ENCODE measurements around the gene TTL. TPM values are rescaled to one million over a fixed set of nuclear protein-coding genes. Genes with fewer than 3 reads are reported as not detected.
"Not testable (repeated sequence)": the region's sequence is repeated elsewhere in the genome, so short reads cannot be mapped to it uniquely, and the experiment has no call there.

Gene TTL
- total and polyA plus RNA-seq, 2 of the 13 experiments (the other 11 are each of a cell fraction or from before 2014, with no cell fraction given): 19.0 to 59.8 TPM

GRCh38 chr2:112433480-112433879, 48.5 kb upstream of the TTL start, which contains the start of gene RGPD8 (continued):
- TF ChIP-seq NFKB2 (CRISPR knock-in tag; IDR thresholded peaks at IDR 0.05; ENCODE audit: borderline replicate concordance): peak; percentile 51; the same call in 1 of the 2 replicates
- TF ChIP-seq RARA (CRISPR knock-in tag; IDR thresholded peaks at IDR 0.05): 0 out of 2 replicates have a peak, but pooled peaks have one; percentile 7
- peak; percentile 90 for TF ChIP-seq ZNF362 (CRISPR knock-in tag; IDR thresholded peaks at IDR 0.05; ENCODE audit: borderline replicate concordance)
- TF ChIP-seq POLR2A (IDR thresholded peaks at IDR 0.05; ENCODE audit: insufficient read depth in 1 of 2, low read depth in 2 of 2, low read length in 2 of 2): peak in 1 of 2 experiments; percentile 28; a peak in 1 of 4 replicates
- TF ChIP-seq GABPB1 (CRISPR knock-in tag; IDR thresholded peaks at IDR 0.05): peak; percentile 52; the same call in 1 of the 2 replicates
- not testable (repeated sequence) for TF ChIP-seq FOXP1, SOX6 (IDR thresholded peaks at IDR 0.05)
- TF ChIP-seq FOXP1 (CRISPR knock-in tag; IDR thresholded peaks at IDR 0.05): peak; percentile 21; the same call in 1 of the 2 replicates
- peak; percentile 32; the same call in 1 of the 2 replicates for TF ChIP-seq ERF (CRISPR knock-in tag; IDR thresholded peaks at IDR 0.05)
- TF ChIP-seq BCL6 (CRISPR knock-in tag; IDR thresholded peaks at IDR 0.05): peak; percentile 16; the same call in 1 of the 2 replicates
- TF ChIP-seq, protein P1, sequence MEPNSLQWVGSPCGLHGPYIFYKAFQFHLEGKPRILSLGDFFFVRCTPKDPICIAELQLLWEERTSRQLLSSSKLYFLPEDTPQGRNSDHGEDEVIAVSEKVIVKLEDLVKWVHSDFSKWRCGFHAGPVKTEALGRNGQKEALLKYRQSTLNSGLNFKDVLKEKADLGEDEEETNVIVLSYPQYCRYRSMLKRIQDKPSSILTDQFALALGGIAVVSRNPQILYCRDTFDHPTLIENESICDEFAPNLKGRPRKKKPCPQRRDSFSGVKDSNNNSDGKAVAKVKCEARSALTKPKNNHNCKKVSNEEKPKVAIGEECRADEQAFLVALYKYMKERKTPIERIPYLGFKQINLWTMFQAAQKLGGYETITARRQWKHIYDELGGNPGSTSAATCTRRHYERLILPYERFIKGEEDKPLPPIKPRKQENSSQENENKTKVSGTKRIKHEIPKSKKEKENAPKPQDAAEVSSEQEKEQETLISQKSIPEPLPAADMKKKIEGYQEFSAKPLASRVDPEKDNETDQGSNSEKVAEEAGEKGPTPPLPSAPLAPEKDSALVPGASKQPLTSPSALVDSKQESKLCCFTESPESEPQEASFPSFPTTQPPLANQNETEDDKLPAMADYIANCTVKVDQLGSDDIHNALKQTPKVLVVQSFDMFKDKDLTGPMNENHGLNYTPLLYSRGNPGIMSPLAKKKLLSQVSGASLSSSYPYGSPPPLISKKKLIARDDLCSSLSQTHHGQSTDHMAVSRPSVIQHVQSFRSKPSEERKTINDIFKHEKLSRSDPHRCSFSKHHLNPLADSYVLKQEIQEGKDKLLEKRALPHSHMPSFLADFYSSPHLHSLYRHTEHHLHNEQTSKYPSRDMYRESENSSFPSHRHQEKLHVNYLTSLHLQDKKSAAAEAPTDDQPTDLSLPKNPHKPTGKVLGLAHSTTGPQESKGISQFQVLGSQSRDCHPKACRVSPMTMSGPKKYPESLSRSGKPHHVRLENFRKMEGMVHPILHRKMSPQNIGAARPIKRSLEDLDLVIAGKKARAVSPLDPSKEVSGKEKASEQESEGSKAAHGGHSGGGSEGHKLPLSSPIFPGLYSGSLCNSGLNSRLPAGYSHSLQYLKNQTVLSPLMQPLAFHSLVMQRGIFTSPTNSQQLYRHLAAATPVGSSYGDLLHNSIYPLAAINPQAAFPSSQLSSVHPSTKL (CRISPR knock-in tag; IDR thresholded peaks at IDR 0.05): peak; percentile 37; the same call in 1 of the 2 replicates
- peak; percentile 66; the same call in 1 of the 2 replicates for TF ChIP-seq GATAD2A (CRISPR knock-in tag; IDR thresholded peaks at IDR 0.05)
- peak; percentile 49 for TF ChIP-seq FOSL2 (CRISPR knock-in tag; IDR thresholded peaks at IDR 0.05)
- peak; percentile 62; the same call in 1 of the 2 replicates for TF ChIP-seq NR2C2 (CRISPR knock-in tag; IDR thresholded peaks at IDR 0.05; ENCODE audit: borderline replicate concordance)
- peak; percentile 47; the same call in 1 of the 2 replicates for TF ChIP-seq HDAC1 (CRISPR knock-in tag; IDR thresholded peaks at IDR 0.05)
- peak; percentile 58 for TF ChIP-seq THAP11 (CRISPR knock-in tag; IDR thresholded peaks at IDR 0.05)
- peak; percentile 63; the same call in 1 of the 2 replicates for TF ChIP-seq POGZ (CRISPR knock-in tag; IDR thresholded peaks at IDR 0.05)
- peak; percentile 31; the same call in 1 of the 2 replicates for TF ChIP-seq TFAP4 (IDR thresholded peaks at IDR 0.05; ENCODE audit: borderline replicate concordance, low read depth)
- peak; percentile 52; the same call in 1 of the 2 replicates for TF ChIP-seq MIXL1 (CRISPR knock-in tag; IDR thresholded peaks at IDR 0.05)
- TF ChIP-seq, protein P2, sequence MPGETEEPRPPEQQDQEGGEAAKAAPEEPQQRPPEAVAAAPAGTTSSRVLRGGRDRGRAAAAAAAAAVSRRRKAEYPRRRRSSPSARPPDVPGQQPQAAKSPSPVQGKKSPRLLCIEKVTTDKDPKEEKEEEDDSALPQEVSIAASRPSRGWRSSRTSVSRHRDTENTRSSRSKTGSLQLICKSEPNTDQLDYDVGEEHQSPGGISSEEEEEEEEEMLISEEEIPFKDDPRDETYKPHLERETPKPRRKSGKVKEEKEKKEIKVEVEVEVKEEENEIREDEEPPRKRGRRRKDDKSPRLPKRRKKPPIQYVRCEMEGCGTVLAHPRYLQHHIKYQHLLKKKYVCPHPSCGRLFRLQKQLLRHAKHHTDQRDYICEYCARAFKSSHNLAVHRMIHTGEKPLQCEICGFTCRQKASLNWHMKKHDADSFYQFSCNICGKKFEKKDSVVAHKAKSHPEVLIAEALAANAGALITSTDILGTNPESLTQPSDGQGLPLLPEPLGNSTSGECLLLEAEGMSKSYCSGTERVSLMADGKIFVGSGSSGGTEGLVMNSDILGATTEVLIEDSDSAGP (CRISPR knock-in tag; IDR thresholded peaks at IDR 0.05; ENCODE audit: borderline replicate concordance): peak; percentile 37; the same call in 1 of the 2 replicates
- TF ChIP-seq NCOA2 (CRISPR knock-in tag; IDR thresholded peaks at IDR 0.05): 0 out of 2 replicates have a peak, but pooled peaks have one; percentile 18
- peak; percentile 72 for TF ChIP-seq ZMYM4 (CRISPR knock-in tag; IDR thresholded peaks at IDR 0.05)
- TF ChIP-seq SOX6 (CRISPR knock-in tag; IDR thresholded peaks at IDR 0.05): peak; percentile 27; the same call in 1 of the 2 replicates
- TF ChIP-seq, protein P3, sequence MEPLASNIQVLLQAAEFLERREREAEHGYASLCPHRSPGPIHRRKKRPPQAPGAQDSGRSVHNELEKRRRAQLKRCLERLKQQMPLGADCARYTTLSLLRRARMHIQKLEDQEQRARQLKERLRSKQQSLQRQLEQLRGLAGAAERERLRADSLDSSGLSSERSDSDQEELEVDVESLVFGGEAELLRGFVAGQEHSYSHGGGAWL (CRISPR knock-in tag; IDR thresholded peaks at IDR 0.05): 0 out of 2 replicates have a peak, but pooled peaks have one; percentile 46
- peak; percentile 37; the same call in 1 of the 2 replicates for TF ChIP-seq ZNF788 (CRISPR knock-in tag; IDR thresholded peaks at IDR 0.05; ENCODE audit: borderline replicate concordance)
